Prostate gland (tissue), 2 donors: ENCODE data around the gene RNF223. TPM values are rescaled to one million over a fixed set of nuclear protein-coding genes. Genes with fewer than 3 reads are reported as not detected.

Source experiments
- DNase-seq: peaks from one replicate; pipeline ENCODE4 v3.0.0-alpha.2; 2019; ENCODE audit warnings: low spot score
- H3K27ac ChIP-seq, 2 donors: fragments of 200-600 bp; sonication (generic); 2 replicates each; pipeline ENCODE4 v1.5.1; 2017 to 2019
- H3K27me3 ChIP-seq: fragments of 200-600 bp; sonication (generic); replicated peaks from 2 replicates; pipeline ENCODE4 v1.5.1; 2019; ENCODE audit not compliant: insufficient read depth
- H3K36me3 ChIP-seq, 2 donors: fragments of 200-600 bp; sonication (generic); 1 replicate in 1 of 2; 2 replicates in 1 of 2; pipeline versions ENCODE4 v1.5.1 to v1.8.1; 2017 to 2019
- H3K4me1 ChIP-seq: fragments of 200-600 bp; sonication (generic); replicated peaks from 2 replicates; pipeline ENCODE4 v1.5.1; 2019
- H3K4me3 ChIP-seq, 2 donors: fragments of 200-600 bp; sonication (generic); 2 replicates each; pipeline ENCODE4 v1.5.1; 2017 to 2019
- H3K9me3 ChIP-seq: fragments of 200-600 bp; sonication (generic); 2 replicates; pipeline ENCODE4 v1.5.1; 2017
- CTCF ChIP-seq, 4 experiments: fragments of 200-600 bp in 2 of 4; fragments of 450-650 bp in 2 of 4; sonication (generic) in 2 of 4; IDR thresholded peaks; 1 replicate in 3 of 4; 2 replicates in 1 of 4; pipeline ENCODE4 v1.5.1; 2016 to 2019; ENCODE audit warnings: antibody characterized with exemption in 4 of 4, mild to moderate bottlenecking in 2 of 4, moderate library complexity in 2 of 4
- POLR2A ChIP-seq: fragments of 450-650 bp; IDR thresholded peaks from one replicate; pipeline ENCODE4 v1.6.1; 2016; ENCODE audit warnings: antibody characterized with exemption, mild to moderate bottlenecking
- POLR2AphosphoS5 ChIP-seq: sonication (generic); formaldehyde crosslinking; IDR thresholded peaks from one replicate; pipeline ENCODE4 v1.6.1; 2017; ENCODE audit warnings: antibody characterized with exemption
- WGBS: methylation state at CpG from one replicate; pipeline ENCODE4 v1.1.5; 2018; 5-methylcytosine and 5-hydroxymethylcytosine counted together
- intact Hi-C: fragments of 100-400 bp; cut with DNase I; formaldehyde crosslinking; loops from one replicate; pipeline ENCODE4 v1.14.2; 2022
- total RNA-seq, 2 donors: library from RNA; depleted of rRNA; stranded (reverse); fragments of >200 nt; gene quantifications; one replicate each; pipeline ENCODE4 v1.1.0, GENCODE V29; 2016

Gene RNF223
- total RNA-seq, 2 donors from 2014 or later = 1.4 to 1.8 TPM

DNA sequence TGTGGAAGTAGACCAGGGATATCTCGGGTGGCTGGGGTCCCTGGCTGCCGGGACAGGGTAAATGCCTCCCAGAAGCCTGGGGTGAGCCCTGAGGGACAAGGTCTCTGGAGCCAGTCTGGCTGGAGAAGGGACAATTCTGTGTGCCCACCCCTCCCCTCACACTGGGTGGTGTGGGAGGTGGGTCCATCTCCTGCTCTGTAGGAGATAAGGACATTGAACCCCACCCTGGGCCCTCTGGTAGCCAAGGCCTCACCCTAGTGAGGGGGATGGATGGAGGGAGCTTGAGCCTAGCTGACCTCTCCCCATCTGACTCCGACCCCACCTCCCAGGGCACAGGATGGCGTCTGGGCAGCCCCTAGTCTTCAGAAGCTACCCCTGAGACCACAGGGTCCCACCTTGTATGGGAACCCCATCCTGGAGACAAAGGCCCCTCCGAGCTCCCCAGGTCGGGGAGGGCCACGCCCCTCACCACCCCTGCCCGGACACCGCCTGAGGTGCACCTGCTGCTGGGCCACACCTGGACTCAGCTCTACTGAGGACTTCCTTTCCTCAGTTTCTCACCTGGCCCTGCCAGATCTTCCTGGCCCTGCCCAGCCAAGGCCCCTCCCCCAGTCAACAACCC is 49.8 kb downstream of the RNF223 start:
- H3K4me3 ChIP-seq = peak overlapping the region in 1 of 2 donors; percentile 21
- no peak for DNase-seq
- no peaks in the 10 kb centered on the region for H3K36me3 ChIP-seq
- no peaks in the 10 kb centered on the region for H3K27me3 ChIP-seq
- intact Hi-C loops = no loop called here
- no peak for TF ChIP-seq CTCF (IDR thresholded peaks at IDR 0.05)
- 81% methylated on average over 9 of the region's 9 CpGs for WGBS
- H3K9me3 ChIP-seq = no peaks in the 10 kb centered on the region
- peak overlapping the region; percentile 70 to 72 for H3K27ac ChIP-seq
- H3K4me1 ChIP-seq = peaks cover 17% of the 10 kb centered on the region

DNA sequence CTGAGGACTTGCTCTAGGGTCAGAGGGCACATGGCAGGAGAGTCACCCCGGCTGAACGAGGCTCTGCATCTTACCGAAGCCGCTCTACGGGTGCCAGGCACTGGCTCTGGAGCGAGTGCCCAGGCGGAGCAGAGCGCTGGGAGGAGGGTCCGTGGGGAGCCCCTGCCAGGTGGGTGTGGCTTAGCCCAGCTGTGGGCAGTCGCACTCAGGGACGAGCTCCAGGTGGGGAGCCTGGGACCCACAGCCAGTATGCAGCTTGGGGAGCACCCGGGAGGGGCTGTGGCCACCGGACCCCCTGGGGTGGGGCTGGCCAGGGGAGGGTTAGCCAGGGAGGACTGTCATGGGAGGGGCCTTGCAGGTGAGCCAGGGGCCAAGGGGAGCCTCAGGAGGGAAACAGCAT is 50.4 kb downstream of the RNF223 start:
- Histone ChIP-seq H3K4me1 (peaks cover 17% of the 10 kb centered on the region), H3K36me3 (no peaks in the 10 kb centered on the region), H3K9me3 (no peaks in the 10 kb centered on the region), H3K27me3 (no peaks in the 10 kb centered on the region), H3K27ac (peak overlapping the region in 1 of 2 donors; percentile 70), H3K4me3 (no peak overlapping the region)
- 55% methylated on average over 13 of the region's 13 CpGs for WGBS
- intact Hi-C loops = no loop called here
- DNase-seq = no peak
- TF ChIP-seq POLR2A (no peak), POLR2AphosphoS5 (no peak), CTCF (IDR thresholded peaks at IDR 0.05) (no peak)

GRCh38 chr1:1022302-1023009 is 51.6 kb downstream of the RNF223 start:
- H3K36me3 ChIP-seq = no peaks in the 10 kb centered on the region
- no peak overlapping the region for H3K4me3 ChIP-seq
- TF ChIP-seq CTCF (IDR thresholded peaks at IDR 0.05) (no peak), POLR2AphosphoS5 (no peak), POLR2A (no peak)
- no peaks in the 10 kb centered on the region for H3K9me3 ChIP-seq
- intact Hi-C loops = no loop called here
- no peak for DNase-seq
- H3K27ac ChIP-seq = no peak overlapping the region
- WGBS = 87% methylated on average over 21 of the region's 27 CpGs
- peaks cover 17% of the 10 kb centered on the region for H3K4me1 ChIP-seq
- no peaks in the 10 kb centered on the region for H3K27me3 ChIP-seq

GRCh38 chr1:1021920-1022259 is 52.2 kb downstream of the RNF223 start:
- H3K9me3 ChIP-seq = no peaks in the 10 kb centered on the region
- WGBS = 92% methylated on average over 10 of the region's 10 CpGs
- no peaks in the 10 kb centered on the region for H3K27me3 ChIP-seq
- H3K4me3 ChIP-seq = no peak overlapping the region
- no peaks in the 10 kb centered on the region for H3K36me3 ChIP-seq
- DNase-seq = no peak
- no peak overlapping the region for H3K27ac ChIP-seq
- TF ChIP-seq CTCF (IDR thresholded peaks at IDR 0.05) (no peak), POLR2A (no peak), POLR2AphosphoS5 (no peak)
- H3K4me1 ChIP-seq = peaks cover 17% of the 10 kb centered on the region
- intact Hi-C loops = no loop called here
